Mesendoderm (in vitro differentiated cells): ENCODE measurements around the gene MGAT5.

Experiments
- DNase-seq: peaks from one replicate; pipeline ENCODE4 v3.0.0; 2013
- H2AK5ac ChIP-seq: 2 replicates; pipeline ENCODE4 v1.6.1; 2013; ENCODE audit warnings: low read length, inconsistent platforms
- H2BK120ac ChIP-seq: 2 replicates; pipeline ENCODE4 v1.6.1; 2013; ENCODE audit warnings: low read depth, mild to moderate bottlenecking, low read length, moderate library complexity, mixed read lengths
- H2BK15ac ChIP-seq: replicated peaks from 2 replicates; pipeline ENCODE4 v1.6.1; 2013; ENCODE audit warnings: low read depth, mild to moderate bottlenecking, moderate library complexity
- H2BK5ac ChIP-seq: 2 replicates; pipeline ENCODE4 v1.6.1; 2013; ENCODE audit warnings: low read length, inconsistent platforms
- H3K18ac ChIP-seq: 2 replicates; pipeline ENCODE4 v1.6.1; 2013; ENCODE audit warnings: mild to moderate bottlenecking, low read length, mixed read lengths
- H3K23ac ChIP-seq: one replicate; pipeline ENCODE4 v1.6.1; 2013; ENCODE audit warnings: low read length
- H3K27ac ChIP-seq: 2 replicates; pipeline ENCODE4 v1.5.1; 2013; ENCODE audit warnings: low read depth, mild to moderate bottlenecking, inconsistent platforms, low read length, moderate library complexity
- H3K27me3 ChIP-seq: 2 replicates; pipeline ENCODE4 v1.6.1; 2013; ENCODE audit warnings: low read length, control low read depth, mild to moderate bottlenecking, inconsistent platforms; ENCODE audit not compliant: insufficient read depth, poor library complexity
- H3K36me3 ChIP-seq: 2 replicates; pipeline ENCODE4 v1.6.1; 2013; ENCODE audit warnings: low read length, inconsistent platforms; ENCODE audit not compliant: control insufficient read depth, insufficient read depth
- H3K4ac ChIP-seq: one replicate; pipeline ENCODE4 v1.6.1; 2013; ENCODE audit warnings: low read depth, mild to moderate bottlenecking, low read length, moderate library complexity
- H3K4me1 ChIP-seq: 2 replicates; pipeline ENCODE4 v1.6.1; 2013; ENCODE audit warnings: low read depth, low read length, inconsistent platforms; ENCODE audit not compliant: control insufficient read depth
- H3K4me2 ChIP-seq: 2 replicates; pipeline ENCODE4 v1.6.1; 2013; ENCODE audit warnings: low read length
- H3K4me3 ChIP-seq: 2 replicates; pipeline ENCODE4 v1.5.1; 2013; ENCODE audit warnings: mild to moderate bottlenecking, low read length
- H3K56ac ChIP-seq: one replicate; pipeline ENCODE4 v1.6.1; 2013; ENCODE audit warnings: low read length
- H3K79me1 ChIP-seq: 2 replicates; pipeline ENCODE4 v1.6.1; 2013; ENCODE audit warnings: low read length, inconsistent platforms
- H3K79me2 ChIP-seq: 2 replicates; pipeline ENCODE4 v1.6.1; 2013; ENCODE audit warnings: mild to moderate bottlenecking, low read length; ENCODE audit not compliant: control insufficient read depth, insufficient read depth
- H3K9ac ChIP-seq: 2 replicates; pipeline ENCODE4 v1.6.1; 2013; ENCODE audit warnings: low read length, inconsistent platforms
- H4K5ac ChIP-seq: one replicate; pipeline ENCODE4 v1.6.1; 2013; ENCODE audit warnings: low read length
- H4K8ac ChIP-seq: one replicate; pipeline ENCODE4 v1.6.1; 2013; ENCODE audit warnings: low read depth, mild to moderate bottlenecking, control low read depth, low read length, moderate library complexity
- WGBS: extraction: QIAGEN DNeasy Blood & Tissue Kit; methylation state at CpG from one replicate; pipeline ENCODE4 v1.1.7; 2013; ENCODE audit warnings: low lambda C conversion rate, missing lambda C conversion rate; ENCODE audit not compliant: insufficient coverage; ENCODE audit errors: extremely low coverage; 5-methylcytosine and 5-hydroxymethylcytosine counted together

The MGAT5 gene

GRCh38 chr2:134280231-134280630 is 26.4 kb downstream of the MGAT5 start:
- Histone ChIP-seq H3K56ac (no peak overlapping the region), H3K36me3 (no peaks in the 10 kb centered on the region), H2BK15ac (no peak overlapping the region), H3K4me1 (no peaks in the 10 kb centered on the region), H3K27ac (no peak overlapping the region), H3K18ac (no peak overlapping the region), H4K5ac (no peak overlapping the region), H3K27me3 (no peaks in the 10 kb centered on the region), H3K4me3 (no peak overlapping the region), H2BK5ac (no peak overlapping the region), H3K9ac (no peak overlapping the region), H2AK5ac (no peak overlapping the region), H3K79me1 (peaks cover 1% of the 10 kb centered on the region), H3K4ac (no peak overlapping the region), H3K79me2 (no peaks in the 10 kb centered on the region), H2BK120ac (no peak overlapping the region), H4K8ac (no peak overlapping the region), H3K4me2 (no peak overlapping the region), H3K23ac (no peak overlapping the region)
- WGBS, result no CpG with 5 or more reads among the region's 5 CpGs
- no peak for DNase-seq

GRCh38 chr2:134280726-134281125 is 26.9 kb downstream of the MGAT5 start:
- Histone ChIP-seq H2AK5ac (no peak overlapping the region), H3K79me2 (no peaks in the 10 kb centered on the region), H3K27ac (no peak overlapping the region), H3K4me1 (no peaks in the 10 kb centered on the region), H3K27me3 (no peaks in the 10 kb centered on the region), H3K79me1 (peaks cover 1% of the 10 kb centered on the region), H3K36me3 (no peaks in the 10 kb centered on the region), H4K8ac (no peak overlapping the region), H3K4me2 (no peak overlapping the region), H4K5ac (no peak overlapping the region), H3K4me3 (no peak overlapping the region), H3K23ac (no peak overlapping the region), H2BK5ac (no peak overlapping the region), H2BK15ac (no peak overlapping the region), H3K4ac (no peak overlapping the region), H3K56ac (no peak overlapping the region), H2BK120ac (no peak overlapping the region), H3K18ac (no peak overlapping the region), H3K9ac (no peak overlapping the region)
- no peak for DNase-seq
- no CpG with 5 or more reads among the region's 4 CpGs for WGBS

GRCh38 chr2:134281815-134282419 is 28.0 kb downstream of the MGAT5 start:
- no peaks in the 10 kb centered on the region for H3K27me3 ChIP-seq
- H3K23ac ChIP-seq, result no peak overlapping the region
- H3K36me3 ChIP-seq, result no peaks in the 10 kb centered on the region
- H2BK120ac ChIP-seq, result no peak overlapping the region
- H2AK5ac ChIP-seq, result no peak overlapping the region
- H3K79me1 ChIP-seq, result peaks cover under 1% of the 10 kb centered on the region
- H3K56ac ChIP-seq, result no peak overlapping the region
- no peak for DNase-seq
- H4K5ac ChIP-seq, result no peak overlapping the region
- H3K4ac ChIP-seq, result no peak overlapping the region
- H3K9ac ChIP-seq, result no peak overlapping the region
- no CpG with 5 or more reads among the region's 5 CpGs for WGBS
- H3K79me2 ChIP-seq, result no peaks in the 10 kb centered on the region
- no peaks in the 10 kb centered on the region for H3K4me1 ChIP-seq
- no peak overlapping the region for H3K4me3 ChIP-seq
- H3K27ac ChIP-seq, result no peak overlapping the region
- no peak overlapping the region for H2BK15ac ChIP-seq
- no peak overlapping the region for H3K18ac ChIP-seq
- H2BK5ac ChIP-seq, result no peak overlapping the region
- H4K8ac ChIP-seq, result no peak overlapping the region
- H3K4me2 ChIP-seq, result no peak overlapping the region

GRCh38 chr2:134282629-134283400 is 28.9 kb downstream of the MGAT5 start:
- Histone ChIP-seq H2BK15ac (no peak overlapping the region), H3K79me2 (no peaks in the 10 kb centered on the region), H3K36me3 (no peaks in the 10 kb centered on the region), H3K56ac (no peak overlapping the region), H4K5ac (no peak overlapping the region), H3K4me3 (no peak overlapping the region), H3K27me3 (no peaks in the 10 kb centered on the region), H3K9ac (no peak overlapping the region), H2BK5ac (no peak overlapping the region), H3K23ac (no peak overlapping the region), H3K18ac (no peak overlapping the region), H2BK120ac (no peak overlapping the region), H2AK5ac (no peak overlapping the region), H3K79me1 (no peaks in the 10 kb centered on the region), H3K4ac (no peak overlapping the region), H3K27ac (no peak overlapping the region), H3K4me2 (no peak overlapping the region), H3K4me1 (no peaks in the 10 kb centered on the region), H4K8ac (no peak overlapping the region)
- DNase-seq, result no peak
- no CpG with 5 or more reads among the region's 4 CpGs for WGBS

- DNase-seq, result no peak
- no peaks in the 10 kb centered on the region for H3K79me2 ChIP-seq
- no peaks in the 10 kb centered on the region for H3K79me1 ChIP-seq
- H2BK5ac ChIP-seq, result no peak overlapping the region
- H3K4ac ChIP-seq, result no peak overlapping the region
- H3K18ac ChIP-seq, result no peak overlapping the region
- H3K4me2 ChIP-seq, result no peak overlapping the region
- no peak overlapping the region for H2BK15ac ChIP-seq
- no peak overlapping the region for H3K56ac ChIP-seq
- no CpG with 5 or more reads among the region's 5 CpGs for WGBS
- no peaks in the 10 kb centered on the region for H3K4me1 ChIP-seq
- H3K27me3 ChIP-seq, result no peaks in the 10 kb centered on the region
- H4K5ac ChIP-seq, result no peak overlapping the region
- no peak overlapping the region for H3K27ac ChIP-seq
- no peaks in the 10 kb centered on the region for H3K36me3 ChIP-seq
- H4K8ac ChIP-seq, result no peak overlapping the region
- no peak overlapping the region for H3K9ac ChIP-seq
- H2AK5ac ChIP-seq, result no peak overlapping the region
- H3K23ac ChIP-seq, result no peak overlapping the region
- no peak overlapping the region for H3K4me3 ChIP-seq
- H2BK120ac ChIP-seq, result no peak overlapping the region
These were observed 29.8 kb downstream of the MGAT5 start for GRCh38 chr2:134283661-134284060.
